Anterior cingulate cortex (tissue), 58 donors: ENCODE measurements around the gene UBR1.
"Not testable (repeated sequence)": the region's sequence is repeated elsewhere in the genome, so short reads cannot be mapped to it uniquely, and the experiment has no call there.

Source experiments
- DNase-seq, 58 donors: peaks; one replicate each; lab custom pipeline; 2025; lab: John Stamatoyannopoulos, UW

Gene UBR1

DNA sequence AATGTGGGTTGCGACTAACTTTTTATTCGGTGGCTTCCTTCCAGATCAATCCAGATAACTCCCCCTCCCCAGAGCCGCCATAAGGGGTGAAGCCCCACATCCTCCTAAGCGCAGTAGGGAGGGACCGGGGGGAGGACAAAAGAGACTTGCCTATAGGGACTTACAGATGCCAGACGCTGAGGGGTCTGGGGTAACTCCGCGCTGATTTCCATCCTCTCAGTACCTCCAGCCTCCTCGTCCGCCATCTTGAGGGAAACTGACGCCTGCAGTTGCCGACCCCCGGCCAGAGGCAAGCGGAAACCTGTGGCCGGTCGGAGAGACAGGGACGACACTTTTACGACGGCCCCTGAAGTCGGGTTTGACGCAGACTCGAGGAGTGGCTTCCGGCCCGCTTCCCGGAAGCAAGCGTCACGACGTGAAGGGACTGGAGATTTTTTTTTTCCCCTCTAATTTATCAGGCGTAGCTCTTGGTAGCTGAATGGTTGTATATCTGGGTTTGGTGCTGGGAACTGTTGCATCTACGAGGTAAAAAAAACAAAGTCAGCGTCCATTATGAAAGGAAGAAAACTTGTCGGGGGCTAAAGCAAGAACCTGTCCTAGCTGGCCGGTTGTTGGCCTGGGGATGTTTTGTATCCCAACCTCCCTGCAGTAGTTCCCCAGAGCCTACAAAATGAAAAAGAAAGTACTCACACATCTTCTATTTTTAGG, at the start of gene UBR1:
Gene UBR1, minus strand, starts transcription at position 261 of the 708 bp plus-strand sequence. Its CDS starts 16 bp downstream, at position 245.
- peak; percentile 53 to 94 (median 83) for DNase-seq

DNA sequence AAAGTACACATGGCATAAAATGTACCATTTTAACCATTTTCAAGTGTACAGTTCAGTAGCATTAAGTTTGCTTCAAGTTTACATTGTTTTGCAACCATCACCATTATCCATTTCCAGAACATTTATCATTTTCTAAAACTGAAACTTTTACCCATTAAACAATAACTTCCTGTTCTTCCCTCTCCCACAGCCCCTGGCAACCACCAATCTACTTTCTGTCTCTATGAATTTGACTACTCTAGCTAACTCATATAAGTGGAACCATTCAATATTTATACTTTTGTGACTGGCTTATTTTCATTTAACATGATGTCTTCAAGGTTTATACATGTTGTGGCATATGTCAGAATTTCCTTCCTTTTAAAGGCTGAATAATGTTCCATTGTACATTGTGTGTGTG, 47.4 kb upstream of the UBR1 start:
- no peak for DNase-seq

DNA sequence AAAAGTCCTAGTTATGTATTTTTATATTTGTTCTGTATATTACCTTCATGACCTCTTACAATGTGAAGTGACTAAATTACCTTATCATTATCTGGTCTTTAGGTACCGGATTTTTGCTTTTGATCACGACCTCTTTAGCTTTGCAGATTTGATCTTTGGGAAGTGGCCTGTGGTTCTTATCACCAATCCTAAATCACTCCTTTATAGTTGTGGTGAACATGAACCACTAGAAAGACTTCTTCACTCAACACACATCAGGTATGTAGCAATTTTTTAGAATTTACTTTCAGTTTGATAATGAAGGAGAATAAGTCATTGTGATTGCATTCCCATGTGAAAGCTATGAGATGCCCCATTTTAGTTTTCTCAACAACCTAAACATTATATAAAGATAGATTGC, 45.9 kb upstream of the UBR1 start:
- DNase-seq = no peak

DNA sequence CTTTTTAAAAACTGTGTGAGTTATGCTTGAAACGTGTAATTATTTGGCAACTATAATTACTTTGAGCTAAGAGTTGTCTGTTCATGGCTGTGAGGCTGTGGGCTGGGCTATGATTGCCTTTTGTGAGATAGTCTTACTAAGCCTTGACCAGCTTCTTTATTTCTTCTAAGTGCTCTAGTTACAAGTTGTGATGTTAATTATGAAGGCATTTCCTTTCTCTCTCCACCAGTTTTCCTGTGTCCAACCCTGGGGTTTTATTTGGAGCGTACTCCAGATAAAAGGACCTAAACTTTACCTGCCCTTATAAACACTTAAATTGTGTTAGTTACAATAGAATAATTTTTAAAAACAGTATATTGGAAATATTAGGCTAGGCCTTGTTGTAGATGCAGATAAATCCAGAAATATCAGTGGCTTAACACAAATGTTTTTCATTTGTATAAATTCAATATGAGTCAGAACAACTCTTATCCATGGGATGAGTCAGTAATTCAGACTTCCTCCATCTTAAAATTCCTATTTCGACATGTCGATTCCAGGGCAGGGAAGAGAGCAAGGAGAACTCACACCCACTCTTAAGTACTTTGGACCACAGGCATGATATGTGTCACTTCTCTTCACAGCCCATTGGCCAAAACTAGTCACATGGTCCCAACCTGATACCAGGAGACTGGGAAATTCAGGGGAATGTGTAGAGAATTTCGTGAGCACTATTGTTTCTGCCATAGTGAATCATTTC, 44.5 kb upstream of the UBR1 start:
- DNase-seq = no peak

DNA sequence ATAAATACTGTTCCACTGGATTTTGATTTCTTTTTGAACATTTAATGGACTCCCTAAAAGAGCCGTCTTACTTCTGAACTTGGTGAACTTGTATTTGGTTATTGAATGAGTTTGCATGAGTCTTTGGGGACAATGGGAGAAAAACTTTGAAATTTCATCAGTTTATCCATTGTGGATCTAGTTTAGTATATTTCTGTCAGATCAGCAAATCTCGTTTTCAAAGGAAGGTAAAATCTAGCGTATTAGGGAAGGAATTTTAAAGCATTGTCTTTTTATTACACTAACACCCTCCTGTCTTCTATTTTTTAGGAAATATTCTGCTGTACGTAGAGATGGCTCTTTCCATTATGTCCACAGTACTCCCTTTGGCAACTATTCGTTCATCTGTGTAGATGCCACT, 40.3 kb upstream of the UBR1 start:
- DNase-seq = no peak

DNA sequence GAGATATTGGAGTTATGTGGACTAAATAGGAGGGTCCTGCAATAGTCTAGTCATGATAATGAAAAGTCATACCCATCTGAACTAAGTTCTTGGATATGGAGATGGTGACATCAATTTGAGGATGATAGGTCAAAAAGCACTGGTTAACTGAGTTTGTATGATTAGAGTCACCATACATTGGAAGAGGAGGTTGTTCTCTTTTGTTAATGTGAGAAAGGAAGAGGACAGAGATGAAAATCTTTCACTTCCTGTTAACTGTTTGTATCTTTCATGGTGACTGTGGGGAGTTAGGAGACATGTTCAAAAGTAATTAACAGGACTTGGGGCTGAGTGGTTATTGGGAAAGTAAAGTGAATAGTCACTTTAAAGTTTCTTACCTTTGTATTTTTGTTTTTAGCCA, 38.7 kb upstream of the UBR1 start:
- no peak for DNase-seq

DNA sequence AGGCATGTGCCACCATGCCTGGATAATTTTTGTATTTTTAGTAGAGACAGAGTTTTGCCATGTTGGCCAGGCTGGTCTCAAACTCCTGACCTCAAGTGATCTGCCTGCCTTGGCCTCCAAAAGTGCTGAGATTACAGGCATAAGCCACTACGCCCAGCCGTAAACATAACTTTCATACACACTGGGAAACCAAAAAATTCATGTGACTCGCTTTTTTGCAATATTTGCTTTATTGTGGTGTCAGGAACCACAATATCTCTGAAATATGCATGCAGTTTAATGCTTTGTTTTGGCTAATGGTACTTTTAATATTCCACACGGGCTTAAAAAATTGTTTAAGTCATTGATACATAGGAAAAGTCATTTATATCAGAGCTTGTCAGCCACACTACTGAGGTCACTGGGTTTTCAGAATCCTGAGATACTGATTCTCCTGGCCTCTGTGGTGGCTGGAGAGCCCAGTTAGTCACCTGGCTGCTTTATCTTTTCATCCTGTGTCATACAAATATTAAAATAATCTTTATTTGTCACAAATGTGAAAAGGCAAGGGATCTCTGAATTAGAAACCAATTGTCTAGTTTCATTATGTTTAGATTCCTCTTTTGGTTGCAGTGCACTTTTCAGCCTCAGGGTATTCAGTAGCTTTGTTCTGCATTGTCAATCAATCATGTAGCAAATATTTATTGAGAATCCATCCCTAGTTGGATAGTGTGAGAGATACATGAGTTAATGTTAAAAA, 37.5 kb upstream of the UBR1 start:
- DNase-seq = no peak

DNA sequence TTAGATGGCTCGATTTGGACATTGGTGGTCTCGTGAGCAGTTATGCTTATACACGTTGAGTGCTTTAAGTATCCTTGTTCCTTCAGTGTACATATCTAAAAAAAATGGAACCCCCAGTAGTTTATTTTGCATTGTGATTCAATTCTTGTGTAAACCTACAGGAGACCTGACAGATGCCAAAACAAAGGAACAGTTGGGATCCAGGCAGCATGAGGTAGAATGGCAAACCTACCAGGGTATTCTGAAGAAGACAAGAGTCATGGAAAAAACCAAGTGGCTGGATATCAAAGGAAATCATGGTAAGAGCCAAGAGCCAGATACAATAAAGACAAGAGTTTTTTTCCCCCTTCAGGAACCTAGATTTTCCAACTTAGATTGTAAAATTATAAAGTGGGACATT, 29.5 kb upstream of the UBR1 start:
- DNase-seq = no peak

DNA sequence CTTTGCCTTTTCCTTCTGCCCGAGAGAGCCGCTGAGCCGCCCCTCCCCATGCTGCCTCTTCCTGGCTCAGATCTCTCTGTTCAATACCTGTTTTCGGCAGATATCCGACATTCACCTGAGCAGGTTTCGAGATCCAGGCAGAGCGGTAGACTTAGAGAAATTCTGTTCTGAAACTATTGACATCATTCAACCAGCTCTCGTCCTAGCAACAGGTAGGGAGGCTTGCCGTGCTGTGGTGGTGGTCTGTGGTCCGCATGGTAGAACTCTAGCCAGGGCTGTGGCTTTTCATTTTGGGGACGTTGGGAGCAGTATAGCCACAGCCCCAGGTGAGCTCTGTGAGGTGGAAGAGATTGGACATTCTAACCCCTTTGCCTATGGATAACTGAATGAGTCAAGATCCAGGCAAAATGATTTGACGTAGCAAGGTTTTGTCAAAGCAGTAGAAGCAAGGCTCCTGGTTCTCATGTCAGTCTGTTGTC, 28.4 kb upstream of the UBR1 start:
- DNase-seq = peak in 8 of 58 donors; percentile 2 to 45 (median 20)

DNA sequence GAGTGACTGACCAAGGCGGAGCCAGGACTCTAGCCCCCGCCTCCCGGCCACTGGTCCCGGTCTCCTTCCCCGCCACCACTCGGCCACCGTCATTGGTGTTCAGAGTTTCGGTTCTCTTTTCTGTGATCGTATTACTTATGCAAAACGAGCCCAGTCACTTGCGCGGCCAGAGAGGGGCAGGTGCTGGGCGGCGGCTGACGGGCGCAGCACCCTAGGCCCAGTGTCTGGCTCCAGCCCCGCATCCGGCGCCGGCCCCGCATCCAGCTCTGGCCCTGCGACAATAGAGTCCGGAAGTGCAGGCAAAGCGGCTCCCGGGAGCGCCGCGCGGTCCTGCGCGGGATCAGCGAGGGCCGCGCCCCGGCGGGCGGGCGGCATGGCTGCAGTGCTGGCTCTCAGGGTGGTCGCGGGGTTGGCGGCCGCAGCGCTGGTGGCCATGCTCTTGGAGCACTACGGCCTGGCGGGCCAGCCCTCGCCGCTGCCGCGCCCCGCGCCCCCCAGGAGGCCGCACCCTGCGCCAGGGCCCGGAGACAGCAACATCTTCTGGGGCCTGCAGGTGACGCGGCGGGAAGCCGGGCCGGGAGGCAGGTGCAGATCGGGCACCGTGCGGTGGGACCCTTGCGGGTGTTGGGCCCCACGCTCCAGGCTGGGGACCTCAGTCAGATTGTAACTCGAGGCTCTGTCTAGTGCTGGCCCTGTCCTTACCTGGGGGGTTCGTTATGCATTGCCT, 27.8 kb upstream of the UBR1 start, which contains the start of gene TMEM62:
Gene TMEM62, plus strand, starts transcription at position 157 of the 727 bp plus-strand sequence. Its CDS starts 217 bp downstream, at position 374.
- DNase-seq = peak in 56 of 58 donors; percentile 11 to 79 (median 59)

DNA sequence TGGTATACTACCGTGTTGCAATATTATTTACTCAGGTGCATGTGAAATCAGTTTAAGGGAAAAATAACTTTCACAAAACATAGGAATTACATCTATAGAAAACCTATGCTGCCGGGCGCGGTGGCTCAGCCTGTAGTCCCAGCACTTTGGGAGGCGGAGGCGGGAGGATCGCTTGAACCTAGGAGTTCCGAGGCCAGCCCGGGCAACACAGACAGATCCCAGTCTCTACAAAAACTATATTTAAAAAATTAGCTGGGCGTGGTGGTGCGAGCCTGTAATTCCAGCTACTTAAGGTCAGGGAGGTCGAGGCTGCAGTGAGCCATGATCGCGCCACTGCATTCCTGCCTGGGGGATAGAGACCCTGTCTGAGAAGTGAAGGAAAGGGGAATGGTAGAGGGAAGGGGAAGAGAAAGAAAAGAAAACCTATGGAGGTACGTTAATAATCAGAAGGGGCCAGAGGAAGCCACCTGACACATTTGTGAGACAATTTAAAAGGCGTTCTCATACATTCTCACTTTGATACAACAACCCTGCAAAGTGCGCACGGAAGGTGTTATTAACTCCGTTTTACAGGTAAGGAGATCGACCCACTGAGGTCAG, 27.1 kb upstream of the UBR1 start:
- DNase-seq = peak in 2 of 58 donors; percentile 6 to 31

DNA sequence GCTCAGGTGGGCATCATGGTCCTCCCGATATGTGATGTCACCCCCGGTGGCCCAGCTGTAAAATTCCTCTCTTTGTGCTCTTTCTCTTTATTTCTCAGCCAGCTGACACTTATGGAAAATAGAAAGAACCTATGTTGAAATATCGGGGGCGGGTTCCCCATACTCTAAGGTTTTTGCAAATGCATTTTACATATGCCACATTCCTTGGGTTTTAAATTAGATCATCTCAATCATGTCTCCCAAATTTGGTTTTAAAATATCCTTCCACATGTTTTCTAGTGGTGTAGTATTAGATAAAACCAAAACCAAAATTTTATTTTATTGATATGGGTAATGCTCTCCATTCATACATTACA, 23.1 kb upstream of the UBR1 start:
- no peak for DNase-seq

DNA sequence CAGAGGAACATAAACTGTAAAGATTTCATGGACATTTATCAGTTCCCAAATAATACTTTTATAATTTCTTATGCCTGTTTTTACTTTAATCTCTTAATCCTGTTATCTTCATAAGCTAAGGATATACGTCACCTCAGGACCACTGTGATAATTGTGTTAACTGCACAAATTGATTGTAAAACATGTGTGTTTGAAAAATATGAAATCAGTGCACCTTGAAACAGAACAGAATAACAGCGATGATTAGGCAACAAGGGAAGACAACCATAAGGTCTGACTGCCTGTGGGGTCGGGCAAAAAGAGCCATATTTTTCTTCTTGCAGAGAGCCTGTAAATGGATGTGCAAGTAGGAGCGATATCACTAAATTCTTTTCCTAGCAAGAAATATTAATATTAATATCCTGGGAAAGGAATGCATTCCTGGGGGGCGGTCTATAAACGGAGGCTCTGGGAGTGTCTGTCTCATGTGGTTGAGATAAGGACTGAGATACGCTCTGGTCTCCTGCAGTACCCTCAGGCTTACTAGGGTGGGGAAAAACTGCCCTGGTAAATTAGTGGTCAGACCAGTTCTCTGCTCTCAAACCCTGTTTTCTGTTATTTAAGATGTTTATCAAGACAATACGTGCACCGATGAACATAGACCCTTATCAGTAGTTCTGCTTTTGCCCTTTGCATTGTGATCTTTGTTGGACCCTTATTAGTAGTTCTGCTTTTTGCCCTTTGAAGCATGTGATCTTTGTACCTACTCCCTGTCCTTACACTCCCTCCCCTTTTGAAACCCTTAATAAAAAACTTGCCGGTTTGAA, 22.5 kb upstream of the UBR1 start:
- DNase-seq = not testable (repeated sequence)

DNA sequence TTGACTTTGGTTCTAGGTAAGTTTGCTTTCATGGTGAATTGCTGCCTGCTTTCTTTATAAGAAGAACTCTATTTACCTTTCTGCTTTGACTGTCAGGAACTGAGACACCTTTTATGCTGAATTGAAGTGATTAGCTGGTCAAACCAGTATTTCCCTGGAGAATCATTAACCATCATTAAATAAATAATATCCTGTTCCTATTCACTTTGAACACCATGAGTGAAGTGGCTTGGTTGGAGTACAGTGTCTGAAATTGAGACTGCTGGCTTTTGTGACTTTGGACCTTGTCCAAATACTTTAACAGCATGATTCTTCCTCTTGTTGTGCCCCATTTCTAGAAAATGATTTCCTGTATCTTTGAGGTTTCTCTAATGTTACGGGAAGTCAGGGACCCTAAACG, 21.9 kb upstream of the UBR1 start:
- no peak for DNase-seq

DNA sequence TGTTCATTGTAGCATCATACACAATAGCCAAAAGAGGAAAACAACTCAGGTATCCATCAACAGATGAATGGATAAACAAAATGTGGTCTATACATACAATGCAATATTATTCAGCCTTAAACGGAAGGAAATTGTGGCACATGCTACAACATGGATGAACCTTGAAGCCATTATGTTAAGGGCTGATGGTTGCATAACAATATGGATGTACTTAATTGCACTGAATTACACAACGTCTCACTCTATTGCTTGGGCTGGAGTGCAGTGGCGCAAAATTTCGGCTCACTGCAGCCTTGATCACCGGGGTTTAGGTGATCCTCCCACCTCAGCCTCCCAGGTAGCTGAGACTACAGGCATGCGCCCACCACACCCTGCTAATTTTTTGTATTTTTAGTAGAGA, 20.5 kb upstream of the UBR1 start:
- DNase-seq = no peak

DNA sequence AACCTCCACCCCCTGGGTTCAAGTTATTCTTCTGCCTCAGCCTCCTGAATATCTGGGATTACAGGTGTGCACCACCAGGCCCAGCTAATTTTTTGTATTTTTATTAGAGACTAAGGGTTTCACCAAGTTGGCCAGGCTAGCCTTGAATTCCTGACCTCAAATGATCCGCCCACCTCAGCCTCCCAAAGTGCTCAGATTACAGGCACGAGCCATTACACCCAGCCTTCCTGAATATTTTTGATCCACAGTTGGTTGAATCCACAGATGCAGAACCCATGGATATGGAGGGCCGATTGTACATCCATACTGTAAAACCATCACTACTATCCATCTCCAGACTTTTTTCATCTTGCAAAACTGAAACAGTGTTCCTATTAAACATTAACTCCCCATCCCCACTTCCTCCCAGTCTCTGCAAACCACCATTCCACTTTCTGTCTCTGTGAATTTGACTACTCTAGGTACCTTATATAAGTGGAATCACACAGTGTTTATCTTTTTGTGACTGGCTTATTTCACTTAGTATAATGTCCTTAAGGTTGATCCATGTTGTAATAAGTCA, 19.3 kb upstream of the UBR1 start:
- no peak for DNase-seq

DNA sequence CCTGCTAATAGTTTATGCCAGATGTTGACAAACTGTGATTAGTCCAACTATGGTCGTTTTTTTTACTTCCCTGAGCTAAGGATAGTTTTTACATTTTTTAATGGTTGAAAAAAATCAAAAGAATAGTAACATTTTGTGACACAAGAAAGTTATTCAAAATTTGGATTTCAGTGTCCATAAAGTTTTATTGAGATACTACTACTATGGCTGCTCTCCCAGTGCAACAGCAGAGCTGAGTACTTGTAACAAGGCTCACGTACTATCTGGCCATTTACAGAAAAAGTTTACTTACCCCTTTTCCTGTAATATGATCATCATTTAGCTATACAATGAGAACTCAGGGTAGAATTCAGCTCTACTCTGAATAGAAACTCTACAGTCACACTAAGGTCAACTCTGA, 16.0 kb upstream of the UBR1 start:
- DNase-seq = no peak

DNA sequence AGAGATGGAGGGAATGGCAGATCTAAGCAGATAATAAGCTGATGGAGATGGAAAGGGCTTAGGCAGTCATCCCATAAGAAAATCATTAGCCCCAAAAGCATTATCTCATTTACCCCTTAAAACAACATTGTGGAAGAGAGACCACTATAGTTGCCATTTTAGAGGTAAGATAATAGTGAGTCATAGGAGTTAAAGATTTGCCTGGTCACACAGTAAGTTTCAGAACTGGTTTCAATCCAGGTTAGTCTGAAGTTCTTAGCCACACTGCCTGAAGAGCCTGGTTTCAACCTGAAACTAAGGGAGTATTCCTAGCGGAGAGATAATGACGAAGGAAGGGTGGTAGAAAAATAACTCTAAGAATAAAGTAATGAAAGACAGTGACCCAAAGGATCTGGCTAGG, 13.0 kb upstream of the UBR1 start:
- no peak for DNase-seq

DNA sequence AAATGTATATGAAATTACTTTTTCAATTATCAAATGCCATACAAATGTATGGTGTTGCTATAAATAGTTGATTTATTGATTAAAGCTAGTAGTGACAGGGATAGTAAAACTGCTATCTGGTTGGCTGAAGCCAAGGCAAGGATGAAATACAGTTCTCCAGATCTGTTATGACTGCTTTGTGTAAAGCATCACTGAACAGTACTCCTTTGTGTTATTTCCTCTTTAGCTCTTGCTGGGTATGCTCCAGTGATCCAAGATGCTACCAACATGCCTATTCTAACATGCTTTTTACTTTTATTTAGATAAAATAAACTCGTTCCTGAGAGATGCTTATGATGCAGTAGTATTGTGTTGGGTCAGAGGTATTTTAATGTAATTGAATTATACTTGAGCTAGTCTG, 12.4 kb upstream of the UBR1 start:
- DNase-seq = no peak
